Mesendoderm (in vitro differentiated cells): Measurements from ENCODE around the gene ENDOU.

ENCODE experiments used
- DNase-seq: peaks from one replicate; pipeline ENCODE4 v3.0.0; 2013
- H2AK5ac ChIP-seq: 2 replicates; pipeline ENCODE4 v1.6.1; 2013; ENCODE audit warnings: low read length, inconsistent platforms
- H2BK120ac ChIP-seq: 2 replicates; pipeline ENCODE4 v1.6.1; 2013; ENCODE audit warnings: low read depth, mild to moderate bottlenecking, low read length, moderate library complexity, mixed read lengths
- H2BK15ac ChIP-seq: replicated peaks from 2 replicates; pipeline ENCODE4 v1.6.1; 2013; ENCODE audit warnings: low read depth, mild to moderate bottlenecking, moderate library complexity
- H2BK5ac ChIP-seq: 2 replicates; pipeline ENCODE4 v1.6.1; 2013; ENCODE audit warnings: low read length, inconsistent platforms
- H3K18ac ChIP-seq: 2 replicates; pipeline ENCODE4 v1.6.1; 2013; ENCODE audit warnings: mild to moderate bottlenecking, low read length, mixed read lengths
- H3K23ac ChIP-seq: one replicate; pipeline ENCODE4 v1.6.1; 2013; ENCODE audit warnings: low read length
- H3K27ac ChIP-seq: 2 replicates; pipeline ENCODE4 v1.5.1; 2013; ENCODE audit warnings: low read depth, mild to moderate bottlenecking, inconsistent platforms, low read length, moderate library complexity
- H3K27me3 ChIP-seq: 2 replicates; pipeline ENCODE4 v1.6.1; 2013; ENCODE audit warnings: low read length, control low read depth, mild to moderate bottlenecking, inconsistent platforms; ENCODE audit not compliant: insufficient read depth, poor library complexity
- H3K36me3 ChIP-seq: 2 replicates; pipeline ENCODE4 v1.6.1; 2013; ENCODE audit warnings: low read length, inconsistent platforms; ENCODE audit not compliant: control insufficient read depth, insufficient read depth
- H3K4ac ChIP-seq: one replicate; pipeline ENCODE4 v1.6.1; 2013; ENCODE audit warnings: low read depth, mild to moderate bottlenecking, low read length, moderate library complexity
- H3K4me1 ChIP-seq: 2 replicates; pipeline ENCODE4 v1.6.1; 2013; ENCODE audit warnings: low read depth, low read length, inconsistent platforms; ENCODE audit not compliant: control insufficient read depth
- H3K4me2 ChIP-seq: 2 replicates; pipeline ENCODE4 v1.6.1; 2013; ENCODE audit warnings: low read length
- H3K4me3 ChIP-seq: 2 replicates; pipeline ENCODE4 v1.5.1; 2013; ENCODE audit warnings: mild to moderate bottlenecking, low read length
- H3K56ac ChIP-seq: one replicate; pipeline ENCODE4 v1.6.1; 2013; ENCODE audit warnings: low read length
- H3K79me1 ChIP-seq: 2 replicates; pipeline ENCODE4 v1.6.1; 2013; ENCODE audit warnings: low read length, inconsistent platforms
- H3K79me2 ChIP-seq: 2 replicates; pipeline ENCODE4 v1.6.1; 2013; ENCODE audit warnings: mild to moderate bottlenecking, low read length; ENCODE audit not compliant: control insufficient read depth, insufficient read depth
- H3K9ac ChIP-seq: 2 replicates; pipeline ENCODE4 v1.6.1; 2013; ENCODE audit warnings: low read length, inconsistent platforms
- H4K5ac ChIP-seq: one replicate; pipeline ENCODE4 v1.6.1; 2013; ENCODE audit warnings: low read length
- H4K8ac ChIP-seq: one replicate; pipeline ENCODE4 v1.6.1; 2013; ENCODE audit warnings: low read depth, mild to moderate bottlenecking, control low read depth, low read length, moderate library complexity
- WGBS: extraction: QIAGEN DNeasy Blood & Tissue Kit; methylation state at CpG from one replicate; pipeline ENCODE4 v1.1.7; 2013; ENCODE audit warnings: low lambda C conversion rate, missing lambda C conversion rate; ENCODE audit not compliant: insufficient coverage; ENCODE audit errors: extremely low coverage; 5-methylcytosine and 5-hydroxymethylcytosine counted together

Gene ENDOU

DNA sequence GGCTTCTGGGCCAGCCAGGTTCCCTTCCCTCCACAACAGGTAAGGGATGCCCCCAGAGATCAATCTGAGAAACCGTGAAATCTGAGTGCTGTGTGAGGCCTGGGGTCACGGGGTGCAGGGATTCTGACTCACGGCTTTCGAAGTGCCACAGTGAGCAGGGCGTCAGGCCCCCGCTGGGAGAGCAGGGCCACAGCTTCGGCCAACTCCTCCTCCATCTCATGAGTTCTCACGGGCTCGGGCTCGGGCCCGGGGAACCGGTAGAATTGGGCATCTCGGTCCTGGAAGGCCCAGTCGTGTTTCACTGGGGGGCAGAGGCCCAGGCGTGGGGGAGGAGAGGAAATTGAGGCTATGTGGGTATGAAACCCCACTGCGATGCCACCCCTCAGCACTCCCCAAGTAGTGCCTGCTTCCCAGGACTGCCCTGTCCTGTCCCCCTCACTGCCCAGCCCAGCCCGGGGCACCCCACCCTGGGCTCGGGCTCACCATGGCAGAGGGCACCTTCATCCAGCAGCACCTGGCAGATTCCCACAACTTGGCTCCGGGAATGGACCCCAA lies 25.7 kb upstream of the ENDOU start:
- Histone ChIP-seq H2BK15ac (no peak overlapping the region), H3K9ac (no peak overlapping the region), H3K18ac (no peak overlapping the region), H3K4ac (no peak overlapping the region), H3K27me3 (no peaks in the 10 kb centered on the region), H3K4me1 (peaks cover 33% of the 10 kb centered on the region), H3K23ac (no peak overlapping the region), H3K4me2 (no peak overlapping the region), H4K8ac (no peak overlapping the region), H2BK5ac (no peak overlapping the region), H3K27ac (no peak overlapping the region), H4K5ac (no peak overlapping the region), H3K4me3 (no peak overlapping the region), H3K79me1 (peaks cover 12% of the 10 kb centered on the region), H3K36me3 (no peaks in the 10 kb centered on the region), H2BK120ac (no peak overlapping the region), H3K79me2 (peaks cover 2% of the 10 kb centered on the region), H3K56ac (no peak overlapping the region), H2AK5ac (no peak overlapping the region)
- no peak for DNase-seq
- WGBS: no CpG with 5 or more reads among the region's 19 CpGs

- no CpG with 5 or more reads among the region's 10 CpGs for WGBS
- Histone ChIP-seq H2BK15ac (no peak overlapping the region), H3K4me2 (no peak overlapping the region), H4K5ac (no peak overlapping the region), H3K4me3 (no peak overlapping the region), H3K79me1 (peaks cover 12% of the 10 kb centered on the region), H3K27ac (no peak overlapping the region), H3K27me3 (no peaks in the 10 kb centered on the region), H3K4ac (no peak overlapping the region), H2BK5ac (no peak overlapping the region), H3K36me3 (no peaks in the 10 kb centered on the region), H4K8ac (no peak overlapping the region), H2AK5ac (no peak overlapping the region), H2BK120ac (no peak overlapping the region), H3K18ac (no peak overlapping the region), H3K56ac (no peak overlapping the region), H3K4me1 (peaks cover 26% of the 10 kb centered on the region), H3K79me2 (peaks cover 2% of the 10 kb centered on the region), H3K23ac (no peak overlapping the region), H3K9ac (no peak overlapping the region)
- no peak for DNase-seq
Measured at GRCh38 chr12:47750229-47750798, 25.0 kb upstream of the ENDOU start.

DNA sequence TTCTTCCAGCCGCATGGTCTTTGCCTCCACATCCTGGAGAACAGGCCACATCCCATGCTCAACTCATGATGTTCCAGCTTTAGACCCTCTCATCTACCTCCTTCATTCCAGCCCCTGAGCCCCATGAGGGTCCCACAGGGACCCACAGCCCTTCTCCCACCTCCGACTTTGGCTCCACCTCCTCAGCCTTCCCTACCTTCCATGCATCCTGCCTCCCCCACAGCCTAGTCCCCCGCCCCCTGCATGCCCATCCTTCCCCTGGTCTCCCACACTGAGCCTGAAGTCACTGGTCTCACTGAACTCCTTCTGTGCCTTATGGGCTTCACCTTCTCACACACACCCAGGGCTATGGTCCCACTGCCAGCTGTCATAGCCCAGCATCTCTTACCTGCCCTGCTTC lies 23.6 kb upstream of the ENDOU start:
- Histone ChIP-seq H3K36me3 (no peaks in the 10 kb centered on the region), H3K27me3 (no peaks in the 10 kb centered on the region), H3K9ac (no peak overlapping the region), H3K4me1 (peaks cover 15% of the 10 kb centered on the region), H2BK15ac (no peak overlapping the region), H3K4me2 (no peak overlapping the region), H2BK5ac (no peak overlapping the region), H3K27ac (no peak overlapping the region), H3K4ac (no peak overlapping the region), H3K56ac (no peak overlapping the region), H2BK120ac (no peak overlapping the region), H4K5ac (no peak overlapping the region), H3K79me2 (no peaks in the 10 kb centered on the region), H2AK5ac (no peak overlapping the region), H3K4me3 (no peak overlapping the region), H3K18ac (no peak overlapping the region), H4K8ac (no peak overlapping the region), H3K79me1 (peaks cover 7% of the 10 kb centered on the region), H3K23ac (no peak overlapping the region)
- DNase-seq: no peak
- WGBS: no CpG with 5 or more reads among the region's 3 CpGs

DNA sequence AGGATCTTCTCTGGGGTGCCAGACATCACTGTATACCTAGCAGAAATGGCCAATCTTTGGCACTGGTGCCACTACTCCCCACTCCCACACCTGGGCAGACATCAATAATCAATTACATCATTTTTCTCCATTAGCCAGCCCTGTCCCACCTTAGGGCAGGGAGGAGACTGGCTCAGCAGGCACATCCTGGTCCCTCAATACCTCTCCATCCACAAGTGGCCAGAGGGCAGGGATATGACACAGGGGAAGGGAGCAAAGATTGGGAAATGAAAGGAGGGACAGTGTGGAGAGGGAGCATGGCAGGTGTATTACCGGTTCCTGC lies 23.2 kb upstream of the ENDOU start:
- Histone ChIP-seq H3K79me2 (no peaks in the 10 kb centered on the region), H4K5ac (no peak overlapping the region), H3K27me3 (no peaks in the 10 kb centered on the region), H4K8ac (no peak overlapping the region), H3K18ac (no peak overlapping the region), H3K4me1 (peaks cover 10% of the 10 kb centered on the region), H3K27ac (no peak overlapping the region), H3K79me1 (peaks cover 7% of the 10 kb centered on the region), H3K4ac (no peak overlapping the region), H2BK15ac (no peak overlapping the region), H3K23ac (no peak overlapping the region), H3K4me2 (no peak overlapping the region), H2AK5ac (no peak overlapping the region), H3K56ac (no peak overlapping the region), H3K36me3 (no peaks in the 10 kb centered on the region), H3K9ac (no peak overlapping the region), H2BK120ac (no peak overlapping the region), H3K4me3 (no peak overlapping the region), H2BK5ac (no peak overlapping the region)
- WGBS: no CpG with 5 or more reads among the region's 1 CpG
- no peak for DNase-seq

GRCh38 chr12:47747596-47748506 lies 22.6 kb upstream of the ENDOU start:
- Histone ChIP-seq H3K18ac (no peak overlapping the region), H3K4ac (no peak overlapping the region), H3K4me2 (no peak overlapping the region), H3K79me2 (no peaks in the 10 kb centered on the region), H3K27ac (no peak overlapping the region), H2BK15ac (no peak overlapping the region), H3K9ac (no peak overlapping the region), H4K5ac (no peak overlapping the region), H2AK5ac (no peak overlapping the region), H3K27me3 (no peaks in the 10 kb centered on the region), H3K23ac (no peak overlapping the region), H3K4me1 (peaks cover 5% of the 10 kb centered on the region), H3K4me3 (no peak overlapping the region), H4K8ac (no peak overlapping the region), H3K36me3 (no peaks in the 10 kb centered on the region), H2BK5ac (no peak overlapping the region), H2BK120ac (no peak overlapping the region), H3K56ac (no peak overlapping the region), H3K79me1 (peaks cover 5% of the 10 kb centered on the region)
- no CpG with 5 or more reads among the region's 14 CpGs for WGBS
- no peak for DNase-seq
